Measurements from ENCODE around the gene MYL5. TPM values are rescaled to one million over a fixed set of nuclear protein-coding genes. Genes with fewer than 3 reads are reported as not detected.

Gene MYL5
- total and polyA plus RNA-seq, 12 donors: 3.3 to 8.1 (median 6.1) TPM

DNA sequence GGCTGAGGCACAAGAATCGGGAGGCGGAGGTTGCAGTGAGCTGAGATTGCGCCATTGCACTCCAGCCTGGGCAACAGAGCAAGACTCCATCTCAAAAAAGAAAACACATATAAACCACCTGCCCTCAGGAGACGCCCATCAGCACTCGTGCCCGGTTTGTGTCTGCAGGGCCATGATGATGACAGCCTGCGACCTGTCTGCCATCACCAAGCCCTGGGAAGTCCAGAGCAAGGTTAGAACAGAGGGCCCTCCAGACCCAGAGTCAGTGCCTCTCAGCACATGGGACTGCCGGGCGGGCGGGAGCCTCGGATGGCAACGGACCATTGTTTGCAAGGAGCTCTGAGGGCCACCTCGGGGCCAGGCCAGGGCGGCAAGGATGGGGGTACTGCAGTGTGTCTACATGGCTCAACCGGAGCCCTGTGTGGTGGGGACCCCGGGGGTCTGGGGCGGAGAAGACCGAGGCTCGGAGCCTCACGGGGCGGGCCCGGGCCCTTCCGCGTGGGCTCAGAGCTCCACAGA is 9.6 kb upstream of the MYL5 start:
- peak in 1 of 2 donors; percentile 11 for DNase-seq
- 95 to 96% methylated on average over 24 of the region's 24 CpGs for WGBS, 2 donors
- intact Hi-C loops (cut with DNase I): no loop called here
- peak overlapping the region in 1 of 10 donors; percentile 75 for H3K4me3 ChIP-seq
- TF ChIP-seq, protein P1, sequence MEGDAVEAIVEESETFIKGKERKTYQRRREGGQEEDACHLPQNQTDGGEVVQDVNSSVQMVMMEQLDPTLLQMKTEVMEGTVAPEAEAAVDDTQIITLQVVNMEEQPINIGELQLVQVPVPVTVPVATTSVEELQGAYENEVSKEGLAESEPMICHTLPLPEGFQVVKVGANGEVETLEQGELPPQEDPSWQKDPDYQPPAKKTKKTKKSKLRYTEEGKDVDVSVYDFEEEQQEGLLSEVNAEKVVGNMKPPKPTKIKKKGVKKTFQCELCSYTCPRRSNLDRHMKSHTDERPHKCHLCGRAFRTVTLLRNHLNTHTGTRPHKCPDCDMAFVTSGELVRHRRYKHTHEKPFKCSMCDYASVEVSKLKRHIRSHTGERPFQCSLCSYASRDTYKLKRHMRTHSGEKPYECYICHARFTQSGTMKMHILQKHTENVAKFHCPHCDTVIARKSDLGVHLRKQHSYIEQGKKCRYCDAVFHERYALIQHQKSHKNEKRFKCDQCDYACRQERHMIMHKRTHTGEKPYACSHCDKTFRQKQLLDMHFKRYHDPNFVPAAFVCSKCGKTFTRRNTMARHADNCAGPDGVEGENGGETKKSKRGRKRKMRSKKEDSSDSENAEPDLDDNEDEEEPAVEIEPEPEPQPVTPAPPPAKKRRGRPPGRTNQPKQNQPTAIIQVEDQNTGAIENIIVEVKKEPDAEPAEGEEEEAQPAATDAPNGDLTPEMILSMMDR (IDR thresholded peaks at IDR 0.05): no peak
- peaks cover 0 to 17% (median 2%) of the 10 kb centered on the region in 7 donors for H3K27me3 ChIP-seq
- no peaks in the 10 kb centered on the region for H3K9me3 ChIP-seq
- no peak overlapping the region for H3K27ac ChIP-seq
- no peak for ATAC-seq
- H3K36me3 ChIP-seq: no peaks in the 10 kb centered on the region
- peaks cover 0 to 19% (median 8%) of the 10 kb centered on the region in 9 donors for H3K4me1 ChIP-seq

DNA sequence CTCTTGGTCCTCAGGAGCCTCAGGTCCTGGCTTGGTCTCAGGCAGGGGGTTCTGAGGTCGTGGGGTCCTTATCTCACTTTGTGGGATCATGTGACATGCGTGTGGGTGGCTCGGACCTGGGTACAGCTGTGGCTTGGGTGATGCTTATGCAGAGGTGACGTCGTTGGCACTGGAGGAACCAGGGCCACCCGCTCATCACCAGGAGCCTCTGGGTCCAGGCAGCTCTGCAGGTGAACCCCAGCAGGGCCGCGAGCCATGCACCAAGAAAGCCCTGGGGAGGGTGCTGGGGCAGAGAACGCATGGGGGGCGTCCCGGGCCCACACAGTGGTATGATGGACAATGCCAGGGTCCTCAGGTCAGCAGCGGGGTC is 9.0 kb upstream of the MYL5 start:
- Histone ChIP-seq H3K9me3 (no peaks in the 10 kb centered on the region), H3K27me3 (peaks cover 0 to 17% (median 2%) of the 10 kb centered on the region in 7 donors), H3K4me3 (no peak overlapping the region), H3K36me3 (peaks cover 0 to 4% (median 0%) of the 10 kb centered on the region in 9 donors), H3K27ac (no peak overlapping the region), H3K4me1 (peaks cover 0 to 19% (median 8%) of the 10 kb centered on the region in 9 donors)
- 88 to 89% methylated on average over 12 of the region's 12 CpGs for WGBS, 2 donors
- TF ChIP-seq, protein P1 (IDR thresholded peaks at IDR 0.05): no peak
- DNase-seq (no peak), ATAC-seq (no peak)
- intact Hi-C loops (cut with DNase I): no loop called here

DNA sequence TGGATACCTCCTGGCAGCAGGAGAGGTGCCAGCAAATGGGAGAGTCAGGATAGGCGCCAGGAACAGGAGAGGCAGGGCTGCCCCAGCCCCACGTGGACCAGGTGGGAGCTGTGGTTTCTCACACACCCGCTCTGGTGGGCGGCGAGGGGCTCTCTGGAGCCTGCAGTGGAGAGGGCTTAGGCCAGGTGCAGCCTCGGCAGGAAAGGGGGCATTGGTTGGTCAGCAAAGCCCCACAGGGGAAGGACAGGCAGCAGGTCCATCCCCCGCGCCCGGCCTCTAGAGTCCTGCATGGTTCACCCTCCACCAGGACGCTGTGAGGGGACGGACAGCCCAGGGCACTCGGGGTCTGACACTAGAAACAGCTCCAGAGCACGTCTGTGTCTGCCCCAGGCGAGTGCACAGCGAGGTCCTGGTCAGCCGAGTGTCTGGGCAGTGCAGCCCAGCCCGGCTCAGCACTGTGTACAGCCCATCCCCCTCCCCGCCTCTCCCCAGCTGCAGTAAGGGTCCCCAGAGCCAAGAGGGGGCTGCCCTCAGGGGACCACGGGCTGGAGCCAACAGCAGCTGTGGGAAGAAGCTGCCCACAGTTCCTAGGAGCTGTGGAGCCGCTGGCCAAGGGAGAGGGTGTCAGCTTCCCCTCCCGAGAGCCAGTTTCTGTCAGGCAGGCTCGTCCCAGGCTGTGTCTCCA is 8.4 kb upstream of the MYL5 start:
- H3K27ac ChIP-seq: no peak overlapping the region
- H3K36me3 ChIP-seq: peaks cover 0 to 9% (median 4%) of the 10 kb centered on the region in 9 donors
- TF ChIP-seq, protein P1 (IDR thresholded peaks at IDR 0.05): no peak
- peak in 2 of 8 donors; percentile 14 for ATAC-seq
- H3K4me1 ChIP-seq: peaks cover 0 to 19% (median 8%) of the 10 kb centered on the region in 9 donors
- WGBS, 2 donors: 65 to 67% methylated on average over 22 of the region's 22 CpGs
- H3K9me3 ChIP-seq: no peaks in the 10 kb centered on the region
- DNase-seq: no peak
- intact Hi-C loops (cut with DNase I): no loop called here
- peaks cover 0 to 17% (median 2%) of the 10 kb centered on the region in 7 donors for H3K27me3 ChIP-seq
- no peak overlapping the region for H3K4me3 ChIP-seq

DNA sequence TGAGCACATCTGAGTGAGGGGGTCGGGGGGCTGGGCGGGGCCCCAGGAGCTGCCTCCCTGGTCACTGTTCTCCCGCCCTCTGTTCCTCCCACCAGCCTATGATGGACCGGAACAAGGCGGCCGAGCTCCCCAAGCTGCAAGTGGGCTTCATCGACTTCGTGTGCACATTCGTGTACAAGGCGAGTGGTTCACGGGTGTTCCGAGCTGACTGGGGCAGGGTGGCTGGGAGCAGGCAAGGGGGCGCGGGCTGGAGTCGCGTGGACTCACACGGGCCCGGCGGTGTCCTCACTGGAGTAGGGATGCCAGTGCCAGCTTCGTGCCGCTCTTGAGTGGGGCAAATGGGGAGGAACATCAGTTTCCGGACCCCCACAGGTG is 7.9 kb upstream of the MYL5 start:
- DNase-seq (no peak), ATAC-seq (no peak)
- TF ChIP-seq, protein P1 (IDR thresholded peaks at IDR 0.05): no peak
- Histone ChIP-seq H3K9me3 (no peaks in the 10 kb centered on the region), H3K36me3 (peaks cover 0 to 14% (median 6%) of the 10 kb centered on the region in 9 donors), H3K4me1 (peaks cover 0 to 19% (median 8%) of the 10 kb centered on the region in 9 donors), H3K4me3 (no peak overlapping the region), H3K27me3 (peaks cover 0 to 17% (median 2%) of the 10 kb centered on the region in 7 donors), H3K27ac (no peak overlapping the region)
- intact Hi-C loops (cut with DNase I): no loop called here
- WGBS, 2 donors: 82 to 85% methylated on average over 22 of the region's 22 CpGs
